HG02798 (cell line): ENCODE results near the gene TRAT1.

Source experiments
- ATAC-seq: cut with Tn5 transposase; IDR thresholded peaks from one replicate; pipeline ENCODE4 v1.9.1; 2021; ENCODE audit warnings: mild to moderate bottlenecking; ENCODE audit not compliant: unreplicated experiment, poor library complexity

Gene TRAT1

GRCh38 chr3:108847187-108847586, 24.6 kb downstream of the TRAT1 start:
- no peak for ATAC-seq

DNA sequence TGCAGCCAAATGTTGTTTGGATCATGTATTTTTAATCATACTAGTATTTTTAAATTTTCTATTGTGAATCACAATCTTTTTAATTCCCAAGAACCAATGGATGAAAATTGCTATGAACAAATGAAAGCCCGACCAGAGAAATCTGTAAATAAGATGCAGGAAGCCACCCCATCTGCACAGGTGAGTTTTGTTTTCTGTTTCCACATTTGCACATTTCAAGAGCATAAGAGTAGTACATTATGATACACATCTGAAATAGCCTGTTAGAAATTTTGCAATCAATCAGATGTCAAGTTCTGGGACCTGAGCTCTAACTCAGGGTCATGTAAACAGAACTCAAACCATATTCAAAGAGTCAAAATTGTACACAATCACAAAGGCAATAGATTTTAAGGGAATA, 26.5 kb downstream of the TRAT1 start:
- ATAC-seq: no peak

- ATAC-seq: no peak
These were observed 38.8 kb downstream of the TRAT1 start for GRCh38 chr3:108861401-108861800.

DNA sequence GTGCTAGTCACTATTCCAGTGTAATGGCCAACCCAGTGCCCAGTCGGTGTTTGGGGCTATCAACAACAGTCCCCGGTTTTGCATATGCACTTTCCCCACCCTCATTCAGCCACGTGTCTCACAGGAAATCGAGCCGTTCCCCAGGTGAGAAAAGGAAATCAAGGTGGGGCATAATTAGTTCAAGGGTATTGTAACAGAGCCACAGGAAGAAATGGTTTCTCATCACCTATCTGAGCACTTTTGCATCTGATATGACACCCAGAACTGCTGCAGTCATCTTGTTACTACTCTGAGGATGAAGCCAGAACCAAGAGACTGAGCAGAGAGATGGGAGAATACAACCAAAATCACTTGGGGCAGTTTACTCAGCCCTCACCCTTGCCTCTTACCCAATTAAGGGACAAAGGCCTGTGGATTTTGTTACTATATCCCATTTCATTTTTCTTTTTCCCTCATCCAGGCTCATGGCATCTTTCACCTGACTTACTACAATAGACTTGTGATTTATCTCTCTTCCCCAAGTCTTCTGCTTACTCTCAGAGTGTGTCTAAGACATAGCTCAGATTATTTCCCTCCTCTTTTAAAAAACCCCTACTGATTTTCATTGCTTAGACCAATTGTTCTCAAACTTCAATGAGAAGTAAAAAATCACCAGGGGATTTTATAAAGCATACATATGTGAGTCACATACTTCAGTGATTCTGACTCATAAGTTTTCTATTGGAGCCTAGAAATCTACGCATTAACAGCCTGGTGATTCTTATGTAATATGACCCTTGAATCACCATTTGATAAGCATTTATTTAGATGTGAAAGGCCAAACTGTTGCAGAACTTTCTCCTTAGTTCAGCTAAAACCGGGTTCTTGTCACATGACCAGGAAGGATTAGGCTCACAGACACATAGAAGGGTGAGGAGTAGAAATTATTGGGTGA, 40.5 kb downstream of the TRAT1 start:
- ATAC-seq: no peak

DNA sequence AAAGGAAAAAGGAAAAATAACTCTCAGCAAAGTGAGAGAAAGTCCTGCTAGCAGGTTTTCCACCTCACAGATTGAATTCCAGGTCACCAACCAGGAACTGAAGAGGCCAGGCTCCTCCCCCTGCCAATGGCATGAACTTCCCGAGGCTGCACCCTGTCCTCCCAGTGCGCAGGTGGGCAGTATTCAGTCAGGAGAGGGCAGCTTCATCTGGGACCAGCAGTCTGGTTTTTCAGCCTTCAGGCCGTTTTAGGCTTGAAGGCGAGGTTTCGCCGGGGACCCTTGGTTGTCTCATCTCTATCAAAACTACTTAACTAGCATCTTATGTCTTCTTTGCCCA, 41.2 kb downstream of the TRAT1 start:
- no peak for ATAC-seq

DNA sequence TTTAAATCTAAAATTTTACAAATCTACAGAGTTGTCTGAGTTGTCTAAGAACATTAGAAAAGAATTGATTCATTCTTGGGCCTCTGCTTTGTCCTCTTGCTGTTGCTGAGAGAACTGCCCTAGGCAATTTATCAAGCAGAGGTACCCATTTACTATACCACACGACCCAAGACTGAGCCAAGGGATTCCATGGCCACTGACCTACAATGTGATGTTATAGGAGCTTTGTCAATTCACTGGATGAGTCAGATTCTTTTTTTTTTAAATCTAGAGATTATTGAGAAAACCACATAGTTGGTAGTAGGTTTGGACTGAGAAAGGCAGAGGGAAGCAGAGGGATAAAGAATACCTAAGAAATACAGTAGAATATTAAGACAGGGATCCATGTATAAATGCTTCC, 55.3 kb downstream of the TRAT1 start:
- no peak for ATAC-seq

DNA sequence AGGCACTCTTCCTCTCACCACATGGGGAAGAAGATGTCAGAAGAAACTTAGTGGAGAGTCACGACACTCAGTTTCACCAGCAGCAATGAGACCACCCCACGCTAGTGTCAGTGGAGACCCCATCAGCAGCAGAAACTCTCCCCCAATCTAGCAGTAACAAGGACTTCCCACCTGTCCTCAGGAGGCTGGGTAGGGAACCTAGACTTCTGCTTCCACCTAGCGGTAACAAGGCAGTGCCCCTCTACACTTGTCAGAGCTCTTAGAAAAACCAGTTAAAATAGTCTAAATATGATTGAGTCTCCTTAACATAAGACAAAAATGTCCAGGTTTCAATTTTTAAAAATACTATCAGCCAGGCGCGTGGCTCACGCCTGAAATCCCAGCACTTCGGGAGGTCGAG, 57.3 kb downstream of the TRAT1 start:
- no peak for ATAC-seq

DNA sequence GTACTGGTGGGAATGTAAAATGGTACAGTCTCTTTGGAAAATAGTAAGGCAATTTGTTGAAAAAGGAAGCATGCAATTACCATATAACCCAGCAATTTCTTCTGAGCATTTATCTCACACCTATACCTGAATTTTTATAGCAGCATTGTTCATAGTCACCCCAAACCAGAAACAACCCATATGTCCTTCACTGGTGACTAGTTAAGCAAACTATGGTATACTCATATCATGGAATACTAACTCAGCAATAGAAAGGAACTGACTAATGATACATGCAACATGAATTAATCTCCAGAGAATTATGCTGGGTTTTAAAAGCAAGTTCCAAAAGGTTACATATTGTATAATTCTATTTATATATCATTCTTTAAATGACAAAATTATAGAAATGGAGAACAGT, 60.2 kb downstream of the TRAT1 start:
- no peak for ATAC-seq

GRCh38 chr3:108883373-108883772, 60.8 kb downstream of the TRAT1 start:
- no peak for ATAC-seq

DNA sequence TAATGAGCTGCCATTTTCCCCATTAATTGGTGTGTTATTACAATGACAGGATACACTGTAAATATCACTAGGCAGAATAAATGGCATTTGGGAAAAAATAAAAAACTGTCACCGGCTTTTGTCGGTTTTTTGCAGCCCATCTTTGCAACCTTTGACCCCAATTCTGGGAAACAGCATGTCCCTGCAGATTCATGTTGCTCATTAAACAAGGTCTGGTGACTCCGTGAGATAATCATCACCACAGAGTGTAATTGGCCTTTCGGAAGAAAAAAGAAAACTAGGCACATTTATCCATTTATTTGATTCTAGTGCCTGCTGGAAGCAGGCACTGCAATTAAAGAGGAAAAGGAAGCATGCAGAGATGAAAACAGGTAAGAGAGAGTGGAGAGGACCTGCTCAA, 64.5 kb downstream of the TRAT1 start:
- no peak for ATAC-seq

DNA sequence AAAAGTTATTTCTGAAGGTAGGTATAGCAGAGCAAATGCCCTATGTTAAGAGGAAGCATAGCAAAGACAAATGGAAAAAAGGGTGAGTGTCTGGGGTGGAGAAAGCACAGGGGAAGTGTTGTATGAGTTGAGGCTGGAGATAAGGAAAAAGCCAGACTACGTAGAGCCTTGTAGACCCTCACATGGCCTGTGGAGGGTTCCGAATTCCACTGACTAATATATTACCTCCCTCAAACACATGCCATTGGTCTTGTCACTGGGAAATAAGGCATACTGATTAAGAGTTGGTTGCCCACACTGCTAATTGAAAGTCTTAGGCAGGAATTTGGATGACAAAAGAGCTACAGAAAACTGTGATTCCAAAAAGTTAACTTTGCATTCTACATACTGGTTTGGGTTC, 65.2 kb downstream of the TRAT1 start:
- no peak for ATAC-seq

- no peak for ATAC-seq
These were observed 69.2 kb downstream of the TRAT1 start for GRCh38 chr3:108891833-108892232.

DNA sequence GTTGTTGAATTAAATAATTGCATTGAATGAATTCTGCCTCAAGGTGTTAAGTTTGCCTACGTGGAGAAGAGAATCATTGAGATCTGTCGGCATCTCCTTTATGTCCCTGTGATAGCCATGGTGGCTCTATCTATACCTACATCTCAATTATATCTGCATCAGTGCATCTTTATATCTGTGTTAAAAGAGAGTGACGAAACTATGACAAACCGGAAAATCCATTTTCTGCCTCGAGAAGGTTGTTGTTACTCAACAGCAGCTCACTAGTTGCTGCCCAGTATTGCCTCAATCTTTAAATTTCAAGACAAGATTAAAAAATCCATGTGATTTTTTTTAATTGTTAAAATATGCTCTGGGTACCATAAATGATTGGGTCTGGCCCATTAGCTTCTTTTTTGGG, 72.4 kb downstream of the TRAT1 start:
- no peak for ATAC-seq

DNA sequence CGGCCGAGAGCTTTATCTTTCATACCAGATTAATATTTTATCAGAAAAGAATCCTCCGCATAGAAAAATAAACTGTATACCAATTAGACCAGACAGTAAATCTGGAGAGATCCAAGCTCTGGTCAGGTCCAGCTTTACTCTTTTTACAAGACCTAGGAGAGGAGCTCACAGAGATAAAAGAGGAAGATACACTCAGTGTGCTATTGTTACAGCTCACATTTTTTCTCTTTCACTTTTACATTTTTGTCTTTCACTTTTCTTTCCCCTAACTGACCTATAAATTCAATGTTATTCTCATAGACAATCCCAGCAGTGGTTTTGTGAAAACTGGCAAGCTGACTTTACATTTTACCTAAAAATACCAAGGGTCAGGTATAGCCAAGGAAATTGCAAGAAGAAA, 75.3 kb downstream of the TRAT1 start:
- ATAC-seq: peak; percentile 68

GRCh38 chr3:108899530-108899929, 76.9 kb downstream of the TRAT1 start:
- ATAC-seq: no peak
